Measurements from ENCODE around the gene SHROOM4. TPM values are rescaled to one million over a fixed set of nuclear protein-coding genes. Genes with fewer than 3 reads are reported as not detected.

SHROOM4 gene
- total and polyA plus RNA-seq, 2 donors: 0.59 to 0.94 TPM

GRCh38 chrX:50622751-50623150, 191.2 kb downstream of the SHROOM4 start:
- Histone ChIP-seq H3K27me3 (ENCODE audit: control insufficient read depth in 2 of 2, insufficient read depth in 1 of 2, low read length in 1 of 2) (no peaks in the 10 kb centered on the region), H3K36me3 (ENCODE audit: control insufficient read depth in 2 of 2, insufficient read depth in 2 of 2, low read length in 1 of 2) (no peaks in the 10 kb centered on the region), H3K4me3 (ENCODE audit: low read length in 2 of 2) (no peak overlapping the region), H3K9me3 (ENCODE audit: control insufficient read depth in 2 of 2, insufficient read depth in 1 of 2, low read length in 1 of 2) (no peaks in the 10 kb centered on the region), H3K27ac (ENCODE audit: low read depth in 1 of 2, low read length in 1 of 2) (no peak overlapping the region), H3K4me1 (ENCODE audit: control insufficient read depth in 2 of 2, insufficient read depth in 2 of 2, low read length in 2 of 2) (no peaks in the 10 kb centered on the region)
- DNase-seq (ENCODE audit: low read depth in 6 of 9, low spot score in 9 of 9): no peak
- WGBS: 100% methylated on average over 1 of the region's 1 CpG

- DNase-seq (ENCODE audit: low read depth in 6 of 9, low spot score in 9 of 9): no peak
- WGBS: 91% methylated on average over 12 of the region's 12 CpGs
- Histone ChIP-seq H3K27ac (ENCODE audit: low read depth in 1 of 2, low read length in 1 of 2) (no peak overlapping the region), H3K4me3 (ENCODE audit: low read length in 2 of 2) (no peak overlapping the region), H3K27me3 (ENCODE audit: control insufficient read depth in 2 of 2, insufficient read depth in 1 of 2, low read length in 1 of 2) (no peaks in the 10 kb centered on the region), H3K9me3 (ENCODE audit: control insufficient read depth in 2 of 2, insufficient read depth in 1 of 2, low read length in 1 of 2) (no peaks in the 10 kb centered on the region), H3K4me1 (ENCODE audit: control insufficient read depth in 2 of 2, insufficient read depth in 2 of 2, low read length in 2 of 2) (no peaks in the 10 kb centered on the region), H3K36me3 (ENCODE audit: control insufficient read depth in 2 of 2, insufficient read depth in 2 of 2, low read length in 1 of 2) (no peaks in the 10 kb centered on the region)
Measured at GRCh38 chrX:50618788-50619558, 195.0 kb downstream of the SHROOM4 start.

GRCh38 chrX:50617183-50617582, 196.8 kb downstream of the SHROOM4 start:
- Histone ChIP-seq H3K4me1 (ENCODE audit: control insufficient read depth in 2 of 2, insufficient read depth in 2 of 2, low read length in 2 of 2) (no peaks in the 10 kb centered on the region), H3K27me3 (ENCODE audit: control insufficient read depth in 2 of 2, insufficient read depth in 1 of 2, low read length in 1 of 2) (no peaks in the 10 kb centered on the region), H3K36me3 (ENCODE audit: control insufficient read depth in 2 of 2, insufficient read depth in 2 of 2, low read length in 1 of 2) (no peaks in the 10 kb centered on the region), H3K4me3 (ENCODE audit: low read length in 2 of 2) (no peak overlapping the region), H3K27ac (ENCODE audit: low read depth in 1 of 2, low read length in 1 of 2) (no peak overlapping the region), H3K9me3 (ENCODE audit: control insufficient read depth in 2 of 2, insufficient read depth in 1 of 2, low read length in 1 of 2) (no peaks in the 10 kb centered on the region)
- no peak for DNase-seq (ENCODE audit: low read depth in 6 of 9, low spot score in 9 of 9)

GRCh38 chrX:50615570-50616158, 198.3 kb downstream of the SHROOM4 start:
- Histone ChIP-seq H3K4me3 (ENCODE audit: low read length in 2 of 2) (no peak overlapping the region), H3K4me1 (ENCODE audit: control insufficient read depth in 2 of 2, insufficient read depth in 2 of 2, low read length in 2 of 2) (no peaks in the 10 kb centered on the region), H3K9me3 (ENCODE audit: control insufficient read depth in 2 of 2, insufficient read depth in 1 of 2, low read length in 1 of 2) (no peaks in the 10 kb centered on the region), H3K27ac (ENCODE audit: low read depth in 1 of 2, low read length in 1 of 2) (no peak overlapping the region), H3K27me3 (ENCODE audit: control insufficient read depth in 2 of 2, insufficient read depth in 1 of 2, low read length in 1 of 2) (no peaks in the 10 kb centered on the region), H3K36me3 (ENCODE audit: control insufficient read depth in 2 of 2, insufficient read depth in 2 of 2, low read length in 1 of 2) (no peaks in the 10 kb centered on the region)
- 91% methylated on average over 8 of the region's 8 CpGs for WGBS
- no peak for DNase-seq (ENCODE audit: low read depth in 6 of 9, low spot score in 9 of 9)

GRCh38 chrX:50614460-50614859, 199.5 kb downstream of the SHROOM4 start:
- no peak for DNase-seq (ENCODE audit: low read depth in 6 of 9, low spot score in 9 of 9)
- Histone ChIP-seq H3K27me3 (ENCODE audit: control insufficient read depth in 2 of 2, insufficient read depth in 1 of 2, low read length in 1 of 2) (no peaks in the 10 kb centered on the region), H3K36me3 (ENCODE audit: control insufficient read depth in 2 of 2, insufficient read depth in 2 of 2, low read length in 1 of 2) (no peaks in the 10 kb centered on the region), H3K9me3 (ENCODE audit: control insufficient read depth in 2 of 2, insufficient read depth in 1 of 2, low read length in 1 of 2) (no peaks in the 10 kb centered on the region), H3K4me1 (ENCODE audit: control insufficient read depth in 2 of 2, insufficient read depth in 2 of 2, low read length in 2 of 2) (no peaks in the 10 kb centered on the region), H3K4me3 (ENCODE audit: low read length in 2 of 2) (no peak overlapping the region), H3K27ac (ENCODE audit: low read depth in 1 of 2, low read length in 1 of 2) (no peak overlapping the region)
- 93% methylated on average over 1 of the region's 1 CpG for WGBS

GRCh38 chrX:50613846-50614245, 200.1 kb downstream of the SHROOM4 start:
- Histone ChIP-seq H3K9me3 (ENCODE audit: control insufficient read depth in 2 of 2, insufficient read depth in 1 of 2, low read length in 1 of 2) (no peaks in the 10 kb centered on the region), H3K27ac (ENCODE audit: low read depth in 1 of 2, low read length in 1 of 2) (no peak overlapping the region), H3K4me3 (ENCODE audit: low read length in 2 of 2) (no peak overlapping the region), H3K36me3 (ENCODE audit: control insufficient read depth in 2 of 2, insufficient read depth in 2 of 2, low read length in 1 of 2) (no peaks in the 10 kb centered on the region), H3K4me1 (ENCODE audit: control insufficient read depth in 2 of 2, insufficient read depth in 2 of 2, low read length in 2 of 2) (no peaks in the 10 kb centered on the region), H3K27me3 (ENCODE audit: control insufficient read depth in 2 of 2, insufficient read depth in 1 of 2, low read length in 1 of 2) (no peaks in the 10 kb centered on the region)
- DNase-seq (ENCODE audit: low read depth in 6 of 9, low spot score in 9 of 9): no peak
- WGBS: 68% methylated on average over 2 of the region's 2 CpGs

- Histone ChIP-seq H3K4me1 (ENCODE audit: control insufficient read depth in 2 of 2, insufficient read depth in 2 of 2, low read length in 2 of 2) (no peaks in the 10 kb centered on the region), H3K27me3 (ENCODE audit: control insufficient read depth in 2 of 2, insufficient read depth in 1 of 2, low read length in 1 of 2) (no peaks in the 10 kb centered on the region), H3K4me3 (ENCODE audit: low read length in 2 of 2) (no peak overlapping the region), H3K36me3 (ENCODE audit: control insufficient read depth in 2 of 2, insufficient read depth in 2 of 2, low read length in 1 of 2) (no peaks in the 10 kb centered on the region), H3K27ac (ENCODE audit: low read depth in 1 of 2, low read length in 1 of 2) (no peak overlapping the region), H3K9me3 (ENCODE audit: control insufficient read depth in 2 of 2, insufficient read depth in 1 of 2, low read length in 1 of 2) (no peaks in the 10 kb centered on the region)
- DNase-seq (ENCODE audit: low read depth in 6 of 9, low spot score in 9 of 9): no peak
Measured at GRCh38 chrX:50609796-50610195, 204.2 kb downstream of the SHROOM4 start.

- H3K27ac ChIP-seq (ENCODE audit: low read depth in 1 of 2, low read length in 1 of 2): no peak overlapping the region
- no peak overlapping the region for H3K4me3 ChIP-seq (ENCODE audit: low read length in 2 of 2)
- no peaks in the 10 kb centered on the region for H3K36me3 ChIP-seq (ENCODE audit: control insufficient read depth in 2 of 2, insufficient read depth in 2 of 2, low read length in 1 of 2)
- WGBS: 93% methylated on average over 3 of the region's 3 CpGs
- H3K9me3 ChIP-seq (ENCODE audit: control insufficient read depth in 2 of 2, insufficient read depth in 1 of 2, low read length in 1 of 2): no peaks in the 10 kb centered on the region
- no peaks in the 10 kb centered on the region for H3K27me3 ChIP-seq (ENCODE audit: control insufficient read depth in 2 of 2, insufficient read depth in 1 of 2, low read length in 1 of 2)
- H3K4me1 ChIP-seq (ENCODE audit: control insufficient read depth in 2 of 2, insufficient read depth in 2 of 2, low read length in 2 of 2): no peaks in the 10 kb centered on the region
- no peak for DNase-seq (ENCODE audit: low read depth in 6 of 9, low spot score in 9 of 9)
Measured at GRCh38 chrX:50606300-50606950, 207.6 kb downstream of the SHROOM4 start.

- H3K4me3 ChIP-seq (ENCODE audit: low read length in 2 of 2): no peak overlapping the region
- H3K9me3 ChIP-seq (ENCODE audit: control insufficient read depth in 2 of 2, insufficient read depth in 1 of 2, low read length in 1 of 2): no peaks in the 10 kb centered on the region
- DNase-seq (ENCODE audit: low read depth in 6 of 9, low spot score in 9 of 9): no peak
- no peaks in the 10 kb centered on the region for H3K4me1 ChIP-seq (ENCODE audit: control insufficient read depth in 2 of 2, insufficient read depth in 2 of 2, low read length in 2 of 2)
- H3K36me3 ChIP-seq (ENCODE audit: control insufficient read depth in 2 of 2, insufficient read depth in 2 of 2, low read length in 1 of 2): no peaks in the 10 kb centered on the region
- H3K27ac ChIP-seq (ENCODE audit: low read depth in 1 of 2, low read length in 1 of 2): no peak overlapping the region
- no peaks in the 10 kb centered on the region for H3K27me3 ChIP-seq (ENCODE audit: control insufficient read depth in 2 of 2, insufficient read depth in 1 of 2, low read length in 1 of 2)
Measured at GRCh38 chrX:50596056-50596455, 217.9 kb downstream of the SHROOM4 start.

Measured in thymus (tissue), 11 donors.